ENCODE results near the gene HOXA11. TPM values are rescaled to one million over a fixed set of nuclear protein-coding genes. Genes with fewer than 3 reads are reported as not detected.

Gene HOXA11
- 0.67 to 0.92 TPM (median 0.89 TPM) in 5 replicates for total RNA-seq (2022; extraction: Qiagen RNA extraction; ENCODE audit: low read depth)

GRCh38 chr7:27185013-27185853 lies at the start of gene HOXA11:
Gene HOXA11 (minus strand): TSS chr7:27185232. CDS start chr7:27185144, 88 bp downstream.

GRCh38 chr7:27199849-27200760 lies 15.1 kb upstream of the HOXA11 start, which contains the start of gene HOXA13:
Gene HOXA13 (minus strand): TSS chr7:27200091. CDS start chr7:27200077, 14 bp downstream.

GRCh38 chr7:27173956-27174873 lies 10.8 kb downstream of the HOXA11 start, which contains the start of gene HOXA10:
Gene HOXA10 (minus strand): TSS chr7:27174320. CDS start chr7:27174306, 14 bp downstream.

DNA sequence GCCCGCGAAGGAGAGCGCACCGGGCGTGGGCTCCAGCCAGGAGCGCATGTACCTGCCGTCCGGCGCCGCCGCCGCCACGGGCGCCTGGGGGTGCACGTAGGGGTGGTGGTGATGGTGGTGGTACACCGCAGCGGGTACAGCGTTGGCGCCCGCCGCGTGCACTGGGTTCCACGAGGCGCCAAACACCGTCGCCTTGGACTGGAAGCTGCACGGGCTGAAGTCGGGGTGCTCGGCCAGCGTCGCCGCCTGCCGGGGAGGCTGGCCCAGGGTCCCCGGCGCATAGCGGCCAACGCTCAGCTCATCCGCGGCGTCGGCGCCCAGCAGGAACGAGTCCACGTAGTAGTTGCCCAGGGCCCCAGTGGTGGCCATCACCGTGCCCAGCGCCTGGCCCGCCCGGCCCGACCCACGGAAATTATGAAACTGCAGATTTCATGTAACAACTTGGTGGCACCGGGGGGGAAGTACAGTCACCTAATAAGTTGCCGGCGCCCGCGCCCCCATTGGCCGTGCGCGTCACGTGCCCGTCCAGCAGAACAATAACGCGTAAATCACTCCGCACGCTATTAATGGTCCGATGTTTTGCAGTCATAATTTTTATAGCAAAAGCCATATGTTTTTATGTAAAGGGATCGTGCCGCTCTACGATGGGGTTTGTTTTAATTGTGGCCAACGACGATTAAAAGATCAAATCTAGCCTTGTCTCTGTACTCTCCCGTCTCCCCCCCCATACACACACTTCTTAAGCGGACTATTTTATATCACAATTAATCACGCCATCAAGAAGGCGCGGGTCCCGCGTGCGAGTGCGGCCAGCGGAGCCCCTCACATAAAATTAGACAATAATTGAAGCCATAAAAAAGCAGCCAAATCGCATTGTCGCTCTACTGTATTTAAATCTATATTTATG lies 19.7 kb downstream of the HOXA11 start, which contains the start of gene HOXA9:
Gene HOXA9 (minus strand): TSS at position 449 of the 907 bp plus-strand sequence. CDS start 80 bp downstream, at position 369.

GRCh38 chr7:27156508-27156898 lies 28.5 kb downstream of the HOXA11 start, which contains the start of gene HOXA7:
Gene HOXA7 (minus strand): TSS chr7:27156675. CDS start chr7:27156545, 130 bp downstream.

GRCh38 chr7:27151931-27152815 lies 32.9 kb downstream of the HOXA11 start, which contains the start of gene HOXA3:
Gene HOXA3 (minus strand): TSS chr7:27152583. CDS start chr7:27110640, 41,943 bp downstream.

DNA sequence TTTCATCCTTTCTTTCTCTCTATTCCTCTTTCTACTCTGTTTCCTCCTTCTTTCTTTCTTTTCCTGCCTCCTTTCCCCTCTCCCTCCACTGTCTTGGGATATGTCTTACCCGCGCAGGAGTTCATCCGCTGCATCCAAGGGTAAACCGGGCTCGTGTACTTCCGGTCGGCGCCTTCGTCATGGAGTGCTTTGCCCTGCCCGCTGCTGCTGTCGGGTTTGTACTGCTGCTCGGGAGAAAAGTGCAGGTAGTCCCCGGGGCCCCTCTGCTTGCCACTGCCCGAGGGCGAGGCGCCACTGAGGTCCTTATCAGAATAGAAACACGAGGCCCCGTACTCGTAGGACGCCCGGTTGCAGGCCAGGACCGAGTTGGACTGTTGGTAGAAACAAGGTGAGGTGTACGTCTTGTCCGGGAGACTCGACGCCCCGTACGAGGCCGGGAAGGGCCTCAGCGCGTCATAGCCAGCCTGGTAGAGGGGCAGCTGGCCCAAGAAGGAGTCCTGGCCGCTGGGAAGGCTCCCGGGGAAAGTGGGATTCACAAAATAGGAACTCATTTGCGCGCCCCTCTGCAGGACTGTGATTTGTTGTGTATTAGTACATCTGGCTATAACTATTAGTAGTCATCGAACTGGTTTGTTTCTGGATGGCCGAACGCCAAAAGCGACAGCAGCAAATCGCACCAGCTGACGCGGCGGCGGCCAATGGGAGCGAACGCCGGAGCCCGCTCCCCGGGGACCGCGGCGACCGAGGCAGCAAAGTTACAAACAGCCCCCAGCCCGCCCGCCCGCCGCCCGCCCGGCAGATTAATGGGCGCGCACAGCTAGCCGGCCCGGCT lies 37.6 kb downstream of the HOXA11 start, which contains the start of gene HOXA6:
Gene HOXA6 (minus strand): TSS at position 576 of the 832 bp plus-strand sequence. CDS start 25 bp downstream, at position 551.

GRCh38 chr7:27143023-27143949 lies 41.7 kb downstream of the HOXA11 start, which contains the start of gene HOXA5:
Gene HOXA5 (minus strand): TSS chr7:27143681. CDS start chr7:27143607, 74 bp downstream.

Other genes starting within 250 kb of the HOXA11 start
- 2.2 to 4.1 TPM (median 3.5 TPM) in 5 replicates for gene HOXA1, start 89.2 kb downstream of the HOXA11 start, total RNA-seq (2022; extraction: Qiagen RNA extraction; ENCODE audit: low read depth)
- 0.77 to 1.4 TPM (median 0.98 TPM) in 5 replicates for gene HOXA2, start 82.5 kb downstream of the HOXA11 start, total RNA-seq (2022; extraction: Qiagen RNA extraction; ENCODE audit: low read depth)
- gene HOXA4, start 54.5 kb downstream of the HOXA11 start, total RNA-seq (2022; extraction: Qiagen RNA extraction; ENCODE audit: low read depth) = 2.0 to 2.9 TPM (median 2.4 TPM) in 5 replicates
- gene HOXA5, start 41.6 kb downstream of the HOXA11 start, total RNA-seq (2022; extraction: Qiagen RNA extraction; ENCODE audit: low read depth) = 2.8 to 7.5 TPM (median 6.6 TPM) in 5 replicates
- 0.98 to 2.1 TPM (median 1.5 TPM) in 5 replicates for gene HOXA6, start 37.5 kb downstream of the HOXA11 start, total RNA-seq (2022; extraction: Qiagen RNA extraction; ENCODE audit: low read depth)
- 6.0 to 11.2 TPM (median 9.0 TPM) in 5 replicates for gene HOXA3, start 32.6 kb downstream of the HOXA11 start, total RNA-seq (2022; extraction: Qiagen RNA extraction; ENCODE audit: low read depth)
- 4.0 to 5.2 TPM (median 5.0 TPM) in 5 replicates for gene HOXA7, start 28.6 kb downstream of the HOXA11 start, total RNA-seq (2022; extraction: Qiagen RNA extraction; ENCODE audit: low read depth)
- 0.49 to 0.76 TPM (median 0.58 TPM) in 5 replicates for gene HOXA9, start 19.7 kb downstream of the HOXA11 start, total RNA-seq (2022; extraction: Qiagen RNA extraction; ENCODE audit: low read depth)
- 6.4 to 8.3 TPM (median 7.5 TPM) in 5 replicates for gene HOXA10, start 10.9 kb downstream of the HOXA11 start, total RNA-seq (2022; extraction: Qiagen RNA extraction; ENCODE audit: low read depth)
- 0.97 to 2.2 TPM (median 2.0 TPM) in 5 replicates for gene HOXA13, start 14.9 kb upstream of the HOXA11 start, total RNA-seq (2022; extraction: Qiagen RNA extraction; ENCODE audit: low read depth)
- gene EVX1, start 57.6 kb upstream of the HOXA11 start, total RNA-seq (2022; extraction: Qiagen RNA extraction; ENCODE audit: low read depth) = 0.07 to 0.32 TPM (median 0.23 TPM) in 3 of 5 replicates, not detected in the others

All from A549 treated with RU486 at 1 μM for 4 hours (cell line).